Erythroblast (primary cell): ENCODE results near the gene IQCB1.

Experiments
- GATA1 ChIP-seq: IDR thresholded peaks from 2 replicates; pipeline ENCODE4 v1.6.1; 2011; ENCODE audit warnings: low read depth, mild to moderate bottlenecking, control low read depth, low read length, moderate library complexity
- POLR2A ChIP-seq: IDR thresholded peaks from 2 replicates; pipeline ENCODE4 v1.6.1; 2011; ENCODE audit warnings: mild to moderate bottlenecking, low read length

DNA sequence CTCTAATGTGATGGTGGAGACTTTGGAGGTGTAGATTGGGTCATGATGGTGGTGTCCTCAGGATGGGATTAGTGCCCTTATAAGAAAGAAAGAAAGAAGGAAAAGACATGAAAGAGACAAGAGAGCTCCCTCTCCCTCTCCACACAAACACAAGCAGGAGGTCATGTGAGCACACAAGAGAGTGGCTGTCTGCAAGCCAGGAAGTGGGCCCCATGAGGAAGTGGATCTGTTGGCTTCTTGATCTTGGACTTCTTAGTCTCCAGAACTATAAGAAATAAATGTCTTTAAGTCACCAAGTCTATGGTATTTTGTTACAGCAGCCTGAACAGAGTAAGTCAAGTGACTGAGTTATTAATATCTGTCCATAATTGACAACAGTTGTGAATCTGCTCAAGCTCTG is 17.1 kb downstream of the IQCB1 start:
- TF ChIP-seq POLR2A, result no peak
- TF ChIP-seq GATA1, result no peak
